GM12878 (cell line): ENCODE results near the gene NAT14. TPM values are rescaled to one million over a fixed set of nuclear protein-coding genes. Genes with fewer than 3 reads are reported as not detected.

Experiments
- CBX5 ChIP-seq: sonication (generic); IDR thresholded peaks from 2 replicates; pipeline ENCODE4 v1.6.1; 2016; ENCODE audit warnings: low read depth, moderate library complexity, mild to moderate bottlenecking, inconsistent platforms
- CEBPB ChIP-seq, 2 experiments: fragments of 150-350 bp in 1 of 2; IDR thresholded peaks; 2 replicates each; pipeline ENCODE4 v1.6.1; 2012 to 2014; ENCODE audit warnings: low read depth in 2 of 2, low read length in 2 of 2, borderline replicate concordance in 1 of 2, inconsistent platforms in 1 of 2
- CTCF ChIP-seq, 3 experiments: IDR thresholded peaks in 2 of 3; conservative IDR thresholded peaks in 1 of 3; 2 replicates each; pipeline ENCODE4 v1.5.1; 2011; ENCODE audit warnings: low read depth in 3 of 3, low read length in 3 of 3, mild to moderate bottlenecking in 3 of 3, control low read depth in 2 of 3, moderate library complexity in 2 of 3, inconsistent platforms in 1 of 3, mixed read lengths in 1 of 3; ENCODE audit not compliant: control insufficient read depth in 2 of 3, insufficient read depth in 1 of 3; ENCODE audit errors: extremely low read depth in 1 of 3
- DPF2 ChIP-seq: fragments of 450-650 bp; IDR thresholded peaks from 2 replicates; pipeline ENCODE4 v1.6.1; 2017; ENCODE audit warnings: mild to moderate bottlenecking
- EZH2 ChIP-seq: IDR thresholded peaks from 2 replicates; pipeline ENCODE4 v1.6.1; 2012; ENCODE audit warnings: low read depth, mild to moderate bottlenecking, control low read depth, inconsistent platforms, low read length, borderline replicate concordance; ENCODE audit not compliant: control insufficient read depth
- HCFC1 ChIP-seq: fragments of 150-350 bp; IDR thresholded peaks from 2 replicates; pipeline ENCODE4 v1.6.1; 2014; ENCODE audit warnings: low read length
- LARP7 ChIP-seq: fragments of 450-650 bp; IDR thresholded peaks from 2 replicates; pipeline ENCODE4 v1.6.1; 2017; ENCODE audit warnings: mild to moderate bottlenecking
- PRDM15 ChIP-seq: fragments of 450-650 bp; formaldehyde crosslinking; IDR thresholded peaks from 2 replicates; pipeline ENCODE4 v1.4.0; 2020; ENCODE audit warnings: mild to moderate bottlenecking, moderate library complexity
- RELA ChIP-seq: fragments of 450-650 bp; IDR thresholded peaks from 2 replicates; pipeline ENCODE4 v1.8.0; 2014; ENCODE audit warnings: borderline replicate concordance; ENCODE audit not compliant: partially characterized antibody
- RFX5 ChIP-seq: IDR thresholded peaks from 2 replicates; pipeline ENCODE4 v1.6.1; 2011; ENCODE audit warnings: low read depth, low read length, improper control_type of control experiment
- SIX5 ChIP-seq: IDR thresholded peaks from 2 replicates; pipeline ENCODE4 v1.6.1; 2011; ENCODE audit warnings: mild to moderate bottlenecking, low read depth, low read length, moderate library complexity; ENCODE audit not compliant: severe bottlenecking
- SMARCA5 ChIP-seq: fragments of 450-650 bp; IDR thresholded peaks from 2 replicates; pipeline ENCODE4 v1.6.1; 2017; ENCODE audit warnings: mild to moderate bottlenecking
- WRNIP1 ChIP-seq: IDR thresholded peaks from 2 replicates; pipeline ENCODE4 v1.6.1; 2011; ENCODE audit warnings: low read depth, low read length, improper control_type of control experiment, borderline replicate concordance
- polyA plus RNA-seq, 11 experiments: library from polyadenylated mRNA; depleted of rRNA in 4 of 11; unstranded in 6 of 11; stranded (reverse) in 5 of 11; fragments of >200 nt; fragmentation: Nextera tagmentation in 4 of 11; fragmentation: Illumina TruSeq in 1 of 11; extraction: Ambion mirVana in 4 of 11; extraction: Trizol in 1 of 11; gene quantifications; 1 replicate in 1 of 11; 2 replicates in 10 of 11; pipeline versions ENCODE4 v1.2.1 to v1.2.3, GENCODE V29; 2011 to 2016; ENCODE audit warnings: inconsistent platforms in 2 of 11, missing spikeins in 2 of 11, low read depth in 1 of 11
- total RNA-seq, 4 experiments: library from RNA; depleted of rRNA in 3 of 4; stranded (reverse); fragments of >200 nt in 3 of 4; fragmentation: Illumina TruSeq in 1 of 4; extraction: Trizol in 1 of 4; gene quantifications; 2 replicates each; pipeline versions ENCODE4 v1.2.1 to v1.2.3, GENCODE V29; 2013 to 2021
- TF ChIP-seq, protein P1 (sequence below): fragments of 150-350 bp; IDR thresholded peaks from 2 replicates; pipeline ENCODE4 v1.6.1; 2014; ENCODE audit warnings: mild to moderate bottlenecking, low read depth, low read length
- TF ChIP-seq, protein P2 (sequence below): fragments of 450-650 bp; formaldehyde crosslinking; IDR thresholded peaks from 2 replicates; pipeline ENCODE4 v1.4.0; 2022; ENCODE audit warnings: mild to moderate bottlenecking, moderate library complexity
- TF ChIP-seq, protein P3 (sequence below): IDR thresholded peaks from 2 replicates; pipeline ENCODE4 v1.6.1; 2011; ENCODE audit warnings: mild to moderate bottlenecking, low read depth, low read length, moderate library complexity; ENCODE audit not compliant: insufficient replicate concordance

Gene NAT14
- total and polyA plus RNA-seq, 10 of the 15 experiments (the other 5 are each of a cell fraction or from before 2014, with no cell fraction given) = 0.87 to 23.6 (median 9.7) TPM

DNA sequence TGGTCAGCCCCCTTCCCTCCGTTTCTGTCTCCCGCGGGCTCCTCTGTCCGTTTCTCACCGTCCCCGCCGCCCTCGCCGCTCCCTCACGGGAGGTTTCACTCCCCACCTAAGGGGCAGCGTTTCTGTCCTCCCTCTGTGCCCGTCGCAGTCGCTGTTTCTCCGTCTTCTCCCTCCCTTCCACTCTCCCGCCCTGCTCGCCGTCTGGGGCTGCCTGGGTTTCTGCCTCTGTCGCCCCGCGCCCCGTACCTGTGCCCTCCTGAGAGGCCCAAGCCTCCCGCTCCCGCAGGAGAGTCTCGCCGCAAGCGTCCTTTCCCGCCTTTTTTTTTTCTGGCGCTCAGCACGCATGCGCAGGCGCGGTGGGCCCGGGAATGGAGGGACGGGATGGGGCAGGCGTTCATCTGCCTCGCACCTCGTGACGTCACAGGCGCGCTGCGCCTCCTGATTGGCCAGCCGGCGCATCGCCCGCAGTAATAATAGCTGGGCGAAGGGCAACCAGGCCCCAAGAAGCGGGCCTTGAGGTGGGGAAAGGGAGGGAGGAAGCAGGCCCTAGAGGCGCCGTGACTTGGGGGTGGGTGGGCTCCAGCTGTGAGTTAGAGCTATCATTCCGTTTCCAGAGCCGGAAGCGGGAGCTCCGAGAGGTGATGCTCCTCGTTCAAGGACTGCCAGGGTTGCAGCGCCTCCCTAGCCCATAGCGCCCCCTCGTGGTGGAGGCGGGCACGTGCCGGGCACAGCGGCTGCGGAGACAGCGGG lies 18.7 kb downstream of the NAT14 start (continued):
- TF ChIP-seq PRDM15 (CRISPR knock-in tag) (no peak), RELA (no peak), CTCF (IDR thresholded peaks at IDR 0.05 in 2 of 3, conservative IDR thresholded peaks at IDR 0.05 in 1 of 3; ENCODE audit: control insufficient read depth in 2 of 3, extremely low read depth in 1 of 3, insufficient read depth in 1 of 3, low read depth in 3 of 3, low read length in 3 of 3) (peak; percentile 94 to 99 (median 95)), HCFC1 (peak; percentile 18; the same call in 1 of the 2 replicates), WRNIP1 (no peak), SMARCA5 (peak; percentile 77), RFX5 (peak; percentile 99), LARP7 (peak; percentile 50; the same call in 1 of the 2 replicates), CBX5 (no peak), DPF2 (0 out of 2 replicates have a peak, but pooled peaks have one; percentile 39), SIX5 (no peak), EZH2 (no peak), CEBPB (IDR thresholded peaks at IDR 0.05; ENCODE audit: borderline replicate concordance in 1 of 2, low read depth in 2 of 2, low read length in 2 of 2) (peak in 1 of 2 experiments; percentile 89; a peak in 1 of 4 replicates)
- TF ChIP-seq, protein P1, sequence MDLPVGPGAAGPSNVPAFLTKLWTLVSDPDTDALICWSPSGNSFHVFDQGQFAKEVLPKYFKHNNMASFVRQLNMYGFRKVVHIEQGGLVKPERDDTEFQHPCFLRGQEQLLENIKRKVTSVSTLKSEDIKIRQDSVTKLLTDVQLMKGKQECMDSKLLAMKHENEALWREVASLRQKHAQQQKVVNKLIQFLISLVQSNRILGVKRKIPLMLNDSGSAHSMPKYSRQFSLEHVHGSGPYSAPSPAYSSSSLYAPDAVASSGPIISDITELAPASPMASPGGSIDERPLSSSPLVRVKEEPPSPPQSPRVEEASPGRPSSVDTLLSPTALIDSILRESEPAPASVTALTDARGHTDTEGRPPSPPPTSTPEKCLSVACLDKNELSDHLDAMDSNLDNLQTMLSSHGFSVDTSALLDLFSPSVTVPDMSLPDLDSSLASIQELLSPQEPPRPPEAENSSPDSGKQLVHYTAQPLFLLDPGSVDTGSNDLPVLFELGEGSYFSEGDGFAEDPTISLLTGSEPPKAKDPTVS = no peak
- TF ChIP-seq, protein P2, sequence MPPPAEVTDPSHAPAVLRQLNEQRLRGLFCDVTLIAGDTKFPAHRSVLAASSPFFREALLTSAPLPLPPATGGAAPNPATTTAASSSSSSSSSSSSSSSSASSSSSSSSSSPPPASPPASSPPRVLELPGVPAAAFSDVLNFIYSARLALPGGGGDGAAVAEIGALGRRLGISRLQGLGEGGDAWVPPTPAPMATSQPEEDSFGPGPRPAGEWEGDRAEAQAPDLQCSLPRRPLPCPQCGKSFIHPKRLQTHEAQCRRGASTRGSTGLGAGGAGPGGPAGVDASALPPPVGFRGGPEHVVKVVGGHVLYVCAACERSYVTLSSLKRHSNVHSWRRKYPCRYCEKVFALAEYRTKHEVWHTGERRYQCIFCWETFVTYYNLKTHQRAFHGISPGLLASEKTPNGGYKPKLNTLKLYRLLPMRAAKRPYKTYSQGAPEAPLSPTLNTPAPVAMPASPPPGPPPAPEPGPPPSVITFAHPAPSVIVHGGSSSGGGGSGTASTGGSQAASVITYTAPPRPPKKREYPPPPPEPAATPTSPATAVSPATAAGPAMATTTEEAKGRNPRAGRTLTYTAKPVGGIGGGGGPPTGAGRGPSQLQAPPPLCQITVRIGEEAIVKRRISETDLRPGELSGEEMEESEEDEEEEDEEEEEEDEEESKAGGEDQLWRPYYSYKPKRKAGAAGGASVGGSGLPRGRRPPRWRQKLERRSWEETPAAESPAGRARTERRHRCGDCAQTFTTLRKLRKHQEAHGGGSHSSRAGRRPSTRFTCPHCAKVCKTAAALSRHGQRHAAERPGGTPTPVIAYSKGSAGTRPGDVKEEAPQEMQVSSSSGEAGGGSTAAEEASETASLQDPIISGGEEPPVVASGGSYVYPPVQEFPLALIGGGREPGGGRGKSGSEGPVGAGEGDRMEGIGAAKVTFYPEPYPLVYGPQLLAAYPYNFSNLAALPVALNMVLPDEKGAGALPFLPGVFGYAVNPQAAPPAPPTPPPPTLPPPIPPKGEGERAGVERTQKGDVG (CRISPR knock-in tag) = no peak
- TF ChIP-seq, protein P3, sequence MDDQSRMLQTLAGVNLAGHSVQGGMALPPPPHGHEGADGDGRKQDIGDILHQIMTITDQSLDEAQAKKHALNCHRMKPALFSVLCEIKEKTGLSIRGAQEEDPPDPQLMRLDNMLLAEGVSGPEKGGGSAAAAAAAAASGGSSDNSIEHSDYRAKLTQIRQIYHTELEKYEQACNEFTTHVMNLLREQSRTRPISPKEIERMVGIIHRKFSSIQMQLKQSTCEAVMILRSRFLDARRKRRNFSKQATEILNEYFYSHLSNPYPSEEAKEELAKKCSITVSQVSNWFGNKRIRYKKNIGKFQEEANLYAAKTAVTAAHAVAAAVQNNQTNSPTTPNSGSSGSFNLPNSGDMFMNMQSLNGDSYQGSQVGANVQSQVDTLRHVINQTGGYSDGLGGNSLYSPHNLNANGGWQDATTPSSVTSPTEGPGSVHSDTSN = no peak
